Right lobe of liver (tissue), 6 donors: ENCODE measurements around the gene SDS. TPM values are rescaled to one million over a fixed set of nuclear protein-coding genes. Genes with fewer than 3 reads are reported as not detected.

Source experiments
- ATAC-seq, 4 donors: fragments of 200-7000 bp; cut with Tn5 transposase; one replicate each; pipeline ENCODE4 v1.9.1; 2020; ENCODE audit warnings: mild to moderate bottlenecking in 4 of 4, moderate library complexity in 4 of 4
- DNase-seq, 3 donors: peaks; one replicate each; pipeline ENCODE4 v3.0.0-alpha.2; 2020
- H3K27ac ChIP-seq, 3 donors: fragments of 200-600 bp; one replicate each; pipeline ENCODE4 v1.8.0; 2022
- H3K27me3 ChIP-seq, 2 donors: fragments of 200-600 bp; one replicate each; pipeline ENCODE4 v1.8.0; 2022
- H3K36me3 ChIP-seq, 4 donors: fragments of 200-600 bp; sonication (generic) in 1 of 4; one replicate each; pipeline versions ENCODE4 v1.5.1 to v1.8.0; 2017 to 2022; ENCODE audit warnings: control low read depth in 1 of 4
- H3K4me1 ChIP-seq, 4 donors: fragments of 200-600 bp; sonication (generic) in 1 of 4; one replicate each; pipeline versions ENCODE4 v1.5.1 to v1.8.0; 2017 to 2022; ENCODE audit warnings: control low read depth in 1 of 4
- H3K4me3 ChIP-seq, 3 donors: fragments of 200-600 bp; one replicate each; pipeline ENCODE4 v1.8.0; 2022
- H3K9me3 ChIP-seq, 4 donors: fragments of 200-600 bp; sonication (generic) in 1 of 4; one replicate each; pipeline versions ENCODE4 v1.5.1 to v1.8.0; 2017 to 2022; ENCODE audit warnings: control low read depth in 1 of 4
- POLR2A ChIP-seq: fragments of 450-650 bp; IDR thresholded peaks from one replicate; pipeline ENCODE4 v1.6.1; 2017; ENCODE audit warnings: antibody characterized with exemption, mild to moderate bottlenecking
- WGBS: methylation state at CpG from one replicate; pipeline ENCODE4 v1.1.6; 2018; ENCODE audit warnings: low coverage, low lambda C conversion rate; ENCODE audit not compliant: insufficient coverage; ENCODE audit errors: missing lambda C conversion rate; 5-methylcytosine and 5-hydroxymethylcytosine counted together
- intact Hi-C, 2 donors: fragments of 100-400 bp; cut with DNase I; formaldehyde crosslinking; loops; one replicate each; pipeline versions ENCODE4 v1.11.2 to v1.14.1; 2022
- total RNA-seq, 6 experiments: library from RNA; depleted of rRNA in 2 of 6; stranded (reverse); fragments of >200 nt in 2 of 6; fragmentation: NEBNext Ultra II Directional in 3 of 6; extraction: Animal tissue kit (Norgen Biotek cat#: 25700) in 3 of 6; gene quantifications; one replicate each; pipeline versions ENCODE4 v1.1.0 to v1.2.4, GENCODE V29; 2016 to 2023
- TF ChIP-seq, protein P1 (sequence below), 4 donors: fragments of 200-600 bp in 3 of 4; fragments of 450-650 bp in 1 of 4; IDR thresholded peaks; one replicate each; pipeline versions ENCODE4 v1.5.1 to v1.8.0; 2016 to 2022; ENCODE audit warnings: antibody characterized with exemption in 4 of 4, mild to moderate bottlenecking in 2 of 4
- donor health status: DM: no; HTN: yes; CAD: no.
- donor health status: DM: no; HTN: no; CAD: no.
- donor health status: DM: no; HTN: no; CAD: no.
- donor health status: DM: no; HTN: yes; CAD: no.
- donor health status: DM: no; HTN: yes; CAD: no.

The SDS gene
- total RNA-seq, 6 experiments from 2014 or later = 208 to 722 (median 309) TPM

DNA sequence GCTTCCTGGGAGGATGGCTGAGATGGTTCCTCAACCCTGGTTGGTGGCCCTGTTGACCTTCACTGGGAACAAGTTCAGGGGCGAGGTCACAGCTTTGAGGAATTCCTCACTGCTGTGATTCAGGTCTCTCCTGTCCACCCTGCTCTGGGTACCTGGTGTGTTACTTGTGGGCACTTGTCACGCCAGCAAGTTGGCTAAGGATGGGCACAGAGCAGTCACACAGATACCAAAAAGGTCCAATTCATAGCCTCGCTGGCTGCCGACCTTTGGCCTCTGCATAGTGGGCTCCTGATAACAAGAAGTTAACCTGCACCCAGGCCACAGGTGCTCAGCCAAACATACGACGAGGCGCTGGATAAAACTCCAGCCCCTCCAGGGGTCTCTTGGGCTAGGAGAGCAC lies 11.2 kb downstream of the SDS start:
- intact Hi-C loops = no loop called here
- Histone ChIP-seq H3K4me1 (no peaks in the 10 kb centered on the region), H3K36me3 (peaks cover 0 to 25% (median 9%) of the 10 kb centered on the region in 4 donors), H3K27me3 (no peaks in the 10 kb centered on the region), H3K9me3 (no peaks in the 10 kb centered on the region), H3K27ac (peak overlapping the region in 1 of 3 donors; percentile 6), H3K4me3 (no peak overlapping the region)
- ATAC-seq (peak in 3 of 4 donors; percentile 2 to 43 (median 8)), DNase-seq (peak in 1 of 3 donors; percentile 71)
- TF ChIP-seq POLR2A = no peak
- TF ChIP-seq, protein P1, sequence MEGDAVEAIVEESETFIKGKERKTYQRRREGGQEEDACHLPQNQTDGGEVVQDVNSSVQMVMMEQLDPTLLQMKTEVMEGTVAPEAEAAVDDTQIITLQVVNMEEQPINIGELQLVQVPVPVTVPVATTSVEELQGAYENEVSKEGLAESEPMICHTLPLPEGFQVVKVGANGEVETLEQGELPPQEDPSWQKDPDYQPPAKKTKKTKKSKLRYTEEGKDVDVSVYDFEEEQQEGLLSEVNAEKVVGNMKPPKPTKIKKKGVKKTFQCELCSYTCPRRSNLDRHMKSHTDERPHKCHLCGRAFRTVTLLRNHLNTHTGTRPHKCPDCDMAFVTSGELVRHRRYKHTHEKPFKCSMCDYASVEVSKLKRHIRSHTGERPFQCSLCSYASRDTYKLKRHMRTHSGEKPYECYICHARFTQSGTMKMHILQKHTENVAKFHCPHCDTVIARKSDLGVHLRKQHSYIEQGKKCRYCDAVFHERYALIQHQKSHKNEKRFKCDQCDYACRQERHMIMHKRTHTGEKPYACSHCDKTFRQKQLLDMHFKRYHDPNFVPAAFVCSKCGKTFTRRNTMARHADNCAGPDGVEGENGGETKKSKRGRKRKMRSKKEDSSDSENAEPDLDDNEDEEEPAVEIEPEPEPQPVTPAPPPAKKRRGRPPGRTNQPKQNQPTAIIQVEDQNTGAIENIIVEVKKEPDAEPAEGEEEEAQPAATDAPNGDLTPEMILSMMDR (IDR thresholded peaks at IDR 0.05) = no peak
- 100% methylated on average over 1 of the region's 7 CpGs for WGBS

DNA sequence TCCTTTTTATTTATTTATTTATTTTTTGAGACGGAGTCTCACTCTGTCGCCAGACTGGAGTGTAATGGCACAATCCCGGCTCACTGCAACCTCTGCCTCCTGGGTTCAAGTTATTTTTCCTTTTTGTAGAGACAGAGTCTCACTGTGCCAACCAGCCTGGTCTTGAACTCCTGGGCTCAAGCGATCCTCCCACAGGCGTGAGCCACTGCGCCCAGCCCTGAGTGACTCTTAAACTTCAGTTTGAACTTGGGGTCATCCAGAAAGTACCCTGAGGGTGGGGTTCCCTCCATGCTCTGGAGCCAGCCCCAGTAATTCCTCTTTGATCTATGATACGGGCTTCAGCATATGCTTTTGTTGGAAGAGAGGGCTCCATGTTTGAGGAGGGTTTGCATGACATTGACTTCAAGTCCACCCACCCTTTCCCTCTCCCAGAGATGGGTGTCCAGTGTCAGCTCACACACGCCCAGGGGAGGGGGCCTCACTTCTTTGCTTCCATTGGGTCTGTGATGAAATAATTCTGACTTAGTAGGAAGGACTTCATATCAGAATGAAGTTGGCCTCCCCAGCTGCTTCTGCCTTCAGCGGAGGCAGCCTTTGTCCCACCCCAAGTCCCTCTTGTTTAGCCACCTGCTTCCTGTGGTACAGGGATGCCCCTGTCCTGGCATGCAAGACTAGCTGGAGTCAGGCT lies 11.9 kb downstream of the SDS start:
- WGBS = 65% methylated on average over 7 of the region's 9 CpGs
- DNase-seq (peak in 1 of 3 donors; percentile 61), ATAC-seq (peak in 2 of 4 donors; percentile 1 to 22)
- Histone ChIP-seq H3K27ac (no peak overlapping the region), H3K36me3 (peaks cover 0 to 18% (median 7%) of the 10 kb centered on the region in 4 donors), H3K9me3 (no peaks in the 10 kb centered on the region), H3K27me3 (no peaks in the 10 kb centered on the region), H3K4me3 (no peak overlapping the region), H3K4me1 (no peaks in the 10 kb centered on the region)
- TF ChIP-seq, protein P1 (IDR thresholded peaks at IDR 0.05) = no peak
- intact Hi-C loops = no loop called here

DNA sequence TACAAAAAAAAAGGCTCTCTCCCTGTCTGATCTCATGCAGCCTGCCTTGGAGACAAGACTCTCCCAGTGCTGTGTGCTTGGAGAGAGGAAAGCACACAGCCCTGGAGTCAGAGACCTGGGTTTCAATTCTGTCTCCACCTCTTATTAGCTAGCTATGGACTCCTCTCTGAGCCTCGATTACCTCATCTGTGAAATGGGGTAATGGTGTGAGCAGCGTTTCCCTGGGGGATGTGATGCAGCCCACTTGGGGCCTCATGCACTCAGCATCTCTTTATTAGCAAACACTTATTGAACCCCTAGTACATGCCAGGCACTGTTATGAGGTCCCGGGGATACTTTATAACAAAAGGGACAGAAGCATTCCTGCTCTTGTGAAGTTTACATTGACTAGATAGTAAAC lies 12.5 kb downstream of the SDS start:
- Histone ChIP-seq H3K27me3 (no peaks in the 10 kb centered on the region), H3K9me3 (no peaks in the 10 kb centered on the region), H3K27ac (no peak overlapping the region), H3K36me3 (peaks cover 0 to 14% (median 6%) of the 10 kb centered on the region in 4 donors), H3K4me1 (no peaks in the 10 kb centered on the region), H3K4me3 (no peak overlapping the region)
- DNase-seq = no peak
- ATAC-seq = no peak
- WGBS = 84% methylated on average over 3 of the region's 3 CpGs
- TF ChIP-seq, protein P1 (IDR thresholded peaks at IDR 0.05) = no peak
- intact Hi-C loops = no loop called here

DNA sequence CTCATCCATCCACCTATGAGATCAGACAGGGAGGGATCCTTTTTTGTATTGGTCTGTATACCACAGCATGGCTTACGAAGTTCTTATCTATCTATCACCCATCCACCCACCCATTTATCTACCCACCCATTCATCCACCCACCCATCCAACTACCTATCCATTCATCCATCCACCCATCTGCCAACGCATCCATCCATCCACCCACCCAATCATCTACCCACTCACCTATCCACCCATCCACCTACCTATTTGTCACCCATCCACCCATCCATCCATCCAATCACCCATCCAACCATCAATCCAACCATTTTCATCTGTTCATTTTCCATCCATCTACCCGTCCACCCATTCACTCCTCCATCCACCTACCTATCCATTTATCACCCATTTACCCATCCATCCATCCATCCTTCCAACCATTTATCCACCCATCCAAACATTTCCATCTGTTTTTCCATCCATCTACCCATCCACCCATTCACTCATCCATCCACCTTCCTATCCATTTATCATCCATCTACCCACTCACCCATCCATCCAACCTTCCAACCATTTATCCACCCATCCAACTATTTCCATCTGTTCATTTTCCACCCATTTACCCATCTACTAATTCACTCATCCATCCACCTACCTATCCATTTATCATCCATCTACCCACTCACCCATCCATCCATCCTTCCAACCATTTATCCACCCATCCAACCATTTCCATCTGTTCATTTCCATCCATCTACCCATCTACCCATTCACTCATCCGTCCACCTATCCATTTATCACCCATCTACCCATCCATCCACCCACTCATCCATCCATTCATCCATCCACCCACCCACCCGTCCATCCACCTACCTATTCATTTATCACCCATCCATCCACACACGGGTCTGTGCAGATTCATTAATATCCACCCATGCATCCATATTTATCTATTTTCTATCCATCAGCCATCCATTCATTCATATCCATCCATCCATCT lies 13.3 kb downstream of the SDS start:
- no peak for DNase-seq
- H3K4me1 ChIP-seq = no peaks in the 10 kb centered on the region
- WGBS = 95% methylated on average over 6 of the region's 6 CpGs
- H3K27me3 ChIP-seq = no peaks in the 10 kb centered on the region
- no peaks in the 10 kb centered on the region for H3K9me3 ChIP-seq
- no peak for TF ChIP-seq POLR2A
- TF ChIP-seq, protein P1 (IDR thresholded peaks at IDR 0.05) = no peak
- peaks cover 0 to 8% (median 3%) of the 10 kb centered on the region in 4 donors for H3K36me3 ChIP-seq
- no peak for ATAC-seq
- H3K27ac ChIP-seq = no peak overlapping the region
- intact Hi-C loops = no loop called here
- H3K4me3 ChIP-seq = no peak overlapping the region
